Stimulated activated CD4-positive, alpha-beta T cell treated with anti-CD3 and anti-CD28 coated beads, Interleukin-1b, Interleukin-23, amount 100 ng/mL, for 24 hours (primary cell): ENCODE results near the gene CDKN2A.

Experiments used
- DNase-seq, 4 experiments: peaks; one replicate each; pipeline ENCODE4 v3.0.0-alpha.2; 2020; ENCODE audit warnings: low read depth in 4 of 4, low spot score in 1 of 4

The CDKN2A gene

GRCh38 chr9:21993893-21994555, at the start of gene CDKN2A:
TSS of gene CDKN2A (minus strand) at chr9:21994392.
- DNase-seq: no peak

GRCh38 chr9:22043928-22044327, 49.7 kb upstream of the CDKN2A start:
- no peak for DNase-seq

- no peak for DNase-seq
These were observed 47.6 kb upstream of the CDKN2A start for GRCh38 chr9:22041775-22042174.

GRCh38 chr9:22041344-22041743, 47.2 kb upstream of the CDKN2A start:
- no peak for DNase-seq

GRCh38 chr9:22040760-22041159, 46.6 kb upstream of the CDKN2A start:
- DNase-seq: no peak

- DNase-seq: no peak
These were observed 45.1 kb upstream of the CDKN2A start for GRCh38 chr9:22039258-22039657.

GRCh38 chr9:22037954-22038690, 43.9 kb upstream of the CDKN2A start:
- DNase-seq: no peak

GRCh38 chr9:22036866-22037626, 42.9 kb upstream of the CDKN2A start:
- DNase-seq: no peak

GRCh38 chr9:22035591-22036011, 41.4 kb upstream of the CDKN2A start:
- no peak for DNase-seq

- DNase-seq: no peak
These were observed 38.9 kb upstream of the CDKN2A start for GRCh38 chr9:22033012-22033630.

GRCh38 chr9:22031655-22032411, 37.6 kb upstream of the CDKN2A start:
- no peak for DNase-seq

- no peak for DNase-seq
These were observed 36.0 kb upstream of the CDKN2A start for GRCh38 chr9:22030101-22030598.

- DNase-seq: no peak
These were observed 35.0 kb upstream of the CDKN2A start for GRCh38 chr9:22029231-22029630.

GRCh38 chr9:22028394-22028793, 34.2 kb upstream of the CDKN2A start:
- DNase-seq: no peak

GRCh38 chr9:22026696-22027095, 32.5 kb upstream of the CDKN2A start:
- DNase-seq: no peak

GRCh38 chr9:22022396-22022795, 28.2 kb upstream of the CDKN2A start:
- no peak for DNase-seq

GRCh38 chr9:22010866-22011625, 16.9 kb upstream of the CDKN2A start:
- no peak for DNase-seq

- no peak for DNase-seq
These were observed 15.3 kb upstream of the CDKN2A start for GRCh38 chr9:22009506-22009867.

GRCh38 chr9:22008717-22009505, 14.7 kb upstream of the CDKN2A start, which contains the start of gene CDKN2B:
TSS of gene CDKN2B (minus strand) at chr9:22009305. CDS start at chr9:22008953, 352 bp downstream.
- peak in 2 of 4 experiments; percentile 37 to 55 for DNase-seq
